ENCODE results near the gene RYK. TPM values are rescaled to one million over a fixed set of nuclear protein-coding genes. Genes with fewer than 3 reads are reported as not detected.

RYK gene
- polyA plus RNA-seq, 2 of the 4 experiments (the other 2 are of a cell fraction), result 28.4 to 41.9 TPM

- H3K4me3 ChIP-seq, result no peak overlapping the region
- POLR2A ChIA-PET, result no interaction called here
- no peaks in the 10 kb centered on the region for H3K9me3 ChIP-seq
- CTCF ChIA-PET, result no interaction called here
- no peak for FAIRE-seq
- no peak for ATAC-seq
- H3K4me1 ChIP-seq, result no peaks in the 10 kb centered on the region
- DNase-seq (ENCODE audit: low read depth in 1 of 2, low spot score in 1 of 2), result no peak
- TF ChIP-seq CHD4 (IDR thresholded peaks at IDR 0.05; ENCODE audit: borderline replicate concordance), result no peak
- TF ChIP-seq SMC3 (IDR thresholded peaks at IDR 0.05), result no peak
- TF ChIP-seq EHF (CRISPR knock-in tag; IDR thresholded peaks at IDR 0.05), result no peak
- TF ChIP-seq JUNB (IDR thresholded peaks at IDR 0.05), result no peak
- TF ChIP-seq CTCF (IDR thresholded peaks at IDR 0.05), result no peak
- TF ChIP-seq ZFP36 (IDR thresholded peaks at IDR 0.05; ENCODE audit: borderline replicate concordance, partially characterized antibody), result no peak
- TF ChIP-seq ZC3H11A (IDR thresholded peaks at IDR 0.05), result no peak
- TF ChIP-seq GATA3 (IDR thresholded peaks at IDR 0.05; ENCODE audit: borderline replicate concordance), result no peak
- TF ChIP-seq, protein P1, sequence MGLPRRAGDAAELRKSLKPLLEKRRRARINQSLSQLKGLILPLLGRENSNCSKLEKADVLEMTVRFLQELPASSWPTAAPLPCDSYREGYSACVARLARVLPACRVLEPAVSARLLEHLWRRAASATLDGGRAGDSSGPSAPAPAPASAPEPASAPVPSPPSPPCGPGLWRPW (IDR thresholded peaks at IDR 0.05), result no peak
- H3K27ac ChIP-seq, result no peak overlapping the region
- 100% methylated on average over 1 of the region's 1 CpG for WGBS (ENCODE audit: missing lambda C conversion rate)
- no peak overlapping the region for H3K4me2 ChIP-seq
Observed at GRCh38 chr3:134180761-134181160, 69.9 kb downstream of the RYK start.

GRCh38 chr3:134179508-134179907 lies 71.2 kb downstream of the RYK start:
- WGBS (ENCODE audit: missing lambda C conversion rate), result 96% methylated on average over 2 of the region's 2 CpGs
- TF ChIP-seq JUN (IDR thresholded peaks at IDR 0.05), result no peak
- TF ChIP-seq POLR2A (IDR thresholded peaks at IDR 0.05; ENCODE audit: low read length), result no peak
- no peak for TF ChIP-seq NFE2L2 (conservative IDR thresholded peaks at IDR 0.05; ENCODE audit: low read length)
- DNase-seq (ENCODE audit: low read depth in 1 of 2, low spot score in 1 of 2), result no peak
- H3K4me1 ChIP-seq, result no peaks in the 10 kb centered on the region
- no peak for ATAC-seq
- ChIA-PET POLR2A (no interaction called here), CTCF (interaction anchor here (1.2 to 1.9 kb wide), 2 partner anchors 33 to 45 kb away, joined by 4 to 6 read pairs; no protein-coding TSS in a partner anchor)
- H3K9me3 ChIP-seq, result no peaks in the 10 kb centered on the region
- H3K4me3 ChIP-seq, result no peak overlapping the region
- no peak overlapping the region for H3K27ac ChIP-seq
- H3K4me2 ChIP-seq, result no peak overlapping the region
- no peak for FAIRE-seq

GRCh38 chr3:134163096-134163495 lies 87.6 kb downstream of the RYK start:
- no peak overlapping the region for H3K27ac ChIP-seq
- FAIRE-seq, result no peak
- TF ChIP-seq, protein P2, sequence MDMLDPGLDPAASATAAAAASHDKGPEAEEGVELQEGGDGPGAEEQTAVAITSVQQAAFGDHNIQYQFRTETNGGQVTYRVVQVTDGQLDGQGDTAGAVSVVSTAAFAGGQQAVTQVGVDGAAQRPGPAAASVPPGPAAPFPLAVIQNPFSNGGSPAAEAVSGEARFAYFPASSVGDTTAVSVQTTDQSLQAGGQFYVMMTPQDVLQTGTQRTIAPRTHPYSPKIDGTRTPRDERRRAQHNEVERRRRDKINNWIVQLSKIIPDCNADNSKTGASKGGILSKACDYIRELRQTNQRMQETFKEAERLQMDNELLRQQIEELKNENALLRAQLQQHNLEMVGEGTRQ (IDR thresholded peaks at IDR 0.05), result no peak
- TF ChIP-seq HDAC2 (IDR thresholded peaks at IDR 0.05) (no peak), BCL3 (IDR thresholded peaks at IDR 0.05) (no peak), TP53 (CRISPR knock-in tag; IDR thresholded peaks at IDR 0.05) (no peak), HEYL (CRISPR knock-in tag; IDR thresholded peaks at IDR 0.05) (no peak), CBX2 (IDR thresholded peaks at IDR 0.05; ENCODE audit: borderline replicate concordance, low read depth) (no peak), MAFK (IDR thresholded peaks at IDR 0.05; ENCODE audit: partially characterized antibody) (no peak), RNF2 (IDR thresholded peaks at IDR 0.05; ENCODE audit: borderline replicate concordance, low read depth) (no peak), TFCP2L1 (CRISPR knock-in tag; IDR thresholded peaks at IDR 0.05) (no peak), FOSB (CRISPR knock-in tag; IDR thresholded peaks at IDR 0.05) (no peak)
- WGBS (ENCODE audit: missing lambda C conversion rate), result 91% methylated on average over 6 of the region's 6 CpGs
- DNase-seq (ENCODE audit: low read depth in 1 of 2, low spot score in 1 of 2), result no peak
- no peak overlapping the region for H3K4me2 ChIP-seq
- no peak for ATAC-seq
- H3K4me3 ChIP-seq, result no peak overlapping the region
- H3K9me3 ChIP-seq, result no peaks in the 10 kb centered on the region
- H3K4me1 ChIP-seq, result no peaks in the 10 kb centered on the region
- CTCF ChIA-PET, result no interaction called here
- POLR2A ChIA-PET, result no interaction called here

All from A549 (cell line).